Natural killer cell (primary cell): ENCODE data around the gene SLC25A26. TPM values are rescaled to one million over a fixed set of nuclear protein-coding genes. Genes with fewer than 3 reads are reported as not detected.

ENCODE experiments used
- ATAC-seq, 3 donors: fragments of 150-1000 bp in 2 of 3; fragments of 200-7000 bp in 1 of 3; cut with Tn5 transposase; 1 replicate in 1 of 3; 2 replicates in 2 of 3; pipeline ENCODE4 v1.10.0; 2021; ENCODE audit warnings: mild to moderate bottlenecking in 2 of 3, moderate library complexity in 2 of 3
- DNase-seq, 2 donors: peaks; one replicate each; pipeline versions ENCODE4 v3.0.0 to v3.0.0-alpha.2; 2013 to 2021; ENCODE audit warnings: mixed read lengths in 1 of 2
- H3K27ac ChIP-seq: one replicate; pipeline ENCODE4 v1.5.1; 2013; ENCODE audit warnings: mild to moderate bottlenecking, low read length
- H3K27me3 ChIP-seq: one replicate; pipeline ENCODE4 v1.6.1; 2013; ENCODE audit warnings: low read length; ENCODE audit not compliant: control insufficient read depth, insufficient read depth
- H3K36me3 ChIP-seq: one replicate; pipeline ENCODE4 v1.6.1; 2013; ENCODE audit warnings: low read length; ENCODE audit not compliant: control insufficient read depth, insufficient read depth
- H3K4me1 ChIP-seq: one replicate; pipeline ENCODE4 v1.6.1; 2013; ENCODE audit warnings: low read length; ENCODE audit not compliant: control insufficient read depth, insufficient read depth
- H3K4me3 ChIP-seq: one replicate; pipeline ENCODE4 v1.5.1; 2013; ENCODE audit warnings: low read length
- H3K9me3 ChIP-seq: one replicate; pipeline ENCODE4 v1.6.1; 2013; ENCODE audit warnings: low read length; ENCODE audit not compliant: control insufficient read depth, insufficient read depth
- H3K27ac Mint-ChIP-seq, 2 donors: one replicate each; pipeline ENCODE4 v1.8.0; 2022; ENCODE audit warnings: mild to moderate bottlenecking in 2 of 2, mixed read lengths in 2 of 2, moderate library complexity in 1 of 2
- H3K27me3 Mint-ChIP-seq, 2 donors: one replicate each; pipeline ENCODE4 v1.8.0; 2022; ENCODE audit warnings: low read depth in 2 of 2, mixed read lengths in 2 of 2
- H3K36me3 Mint-ChIP-seq: one replicate; pipeline ENCODE4 v1.8.0; 2022; ENCODE audit warnings: mixed read lengths
- H3K4me1 Mint-ChIP-seq, 2 donors: one replicate each; pipeline ENCODE4 v1.8.0; 2022; ENCODE audit warnings: mixed read lengths in 2 of 2
- H3K4me3 Mint-ChIP-seq: one replicate; pipeline ENCODE4 v1.8.0; 2022; ENCODE audit warnings: mild to moderate bottlenecking, moderate library complexity, mixed read lengths
- H3K9me3 Mint-ChIP-seq, 2 donors: one replicate each; pipeline ENCODE4 v1.8.0; 2022; ENCODE audit warnings: mixed read lengths in 2 of 2
- CTCF ChIP-seq: fragments of 200-600 bp; IDR thresholded peaks from one replicate; pipeline ENCODE4 v1.8.0; 2022; ENCODE audit warnings: antibody characterized with exemption
- WGBS: methylation state at CpG from one replicate; pipeline ENCODE4 v1.1.7; 2013; ENCODE audit warnings: missing lambda C conversion rate; ENCODE audit not compliant: insufficient coverage; 5-methylcytosine and 5-hydroxymethylcytosine counted together
- intact Hi-C: fragments of 100-400 bp; cut with micrococcal nuclease; formaldehyde crosslinking; loops from one replicate; pipeline ENCODE4 v1.14.2; 2022
- total RNA-seq, 4 donors: library from RNA; stranded (reverse); fragments of 120-200 nt in 1 of 4; gene quantifications; one replicate each; pipeline versions ENCODE4 v1.2.3 to v1.2.4, GENCODE V29; 2013 to 2022

SLC25A26 gene
- total RNA-seq, 3 donors from 2014 or later (not counting 1 experiment from before 2014, with no cell fraction given) = 18.4 to 23.9 (median 23.3) TPM

- Mint-ChIP-seq H3K27ac (no peak overlapping the region), H3K27me3 (no peaks in the 10 kb centered on the region), H3K4me1 (peaks cover 8 to 9% of the 10 kb centered on the region in 2 donors), H3K36me3 (no peaks in the 10 kb centered on the region), H3K4me3 (no peak overlapping the region), H3K9me3 (no peaks in the 10 kb centered on the region)
- DNase-seq (no peak), ATAC-seq (no peak)
- H3K27me3 ChIP-seq = no peaks in the 10 kb centered on the region
- no peak for TF ChIP-seq CTCF
- H3K4me1 ChIP-seq = no peaks in the 10 kb centered on the region
- no peak overlapping the region for H3K27ac ChIP-seq
- no peaks in the 10 kb centered on the region for H3K9me3 ChIP-seq
- H3K4me3 ChIP-seq = no peak overlapping the region
- WGBS = 95% methylated on average over 4 of the region's 5 CpGs
- intact Hi-C loops = no loop called here
- H3K36me3 ChIP-seq = no peaks in the 10 kb centered on the region
These were observed 194.0 kb downstream of the SLC25A26 start for GRCh38 chr3:66414846-66415245.

GRCh38 chr3:66415867-66416428 is 195.1 kb downstream of the SLC25A26 start:
- ATAC-seq (no peak), DNase-seq (no peak)
- Mint-ChIP-seq H3K27ac (no peak overlapping the region), H3K9me3 (no peaks in the 10 kb centered on the region), H3K4me3 (no peak overlapping the region), H3K4me1 (peaks cover 17 to 18% of the 10 kb centered on the region in 2 donors), H3K27me3 (no peaks in the 10 kb centered on the region), H3K36me3 (no peaks in the 10 kb centered on the region)
- no peaks in the 10 kb centered on the region for H3K27me3 ChIP-seq
- intact Hi-C loops = no loop called here
- H3K4me1 ChIP-seq = no peaks in the 10 kb centered on the region
- H3K9me3 ChIP-seq = peaks cover 4% of the 10 kb centered on the region
- H3K27ac ChIP-seq = no peak overlapping the region
- no peak for TF ChIP-seq CTCF
- H3K36me3 ChIP-seq = no peaks in the 10 kb centered on the region
- 78% methylated on average over 5 of the region's 5 CpGs for WGBS
- H3K4me3 ChIP-seq = no peak overlapping the region

GRCh38 chr3:66416556-66417304 is 195.9 kb downstream of the SLC25A26 start:
- Histone ChIP-seq H3K9me3 (peaks cover 10% of the 10 kb centered on the region), H3K36me3 (no peaks in the 10 kb centered on the region), H3K4me3 (no peak overlapping the region), H3K27me3 (no peaks in the 10 kb centered on the region), H3K27ac (no peak overlapping the region), H3K4me1 (no peaks in the 10 kb centered on the region)
- Mint-ChIP-seq H3K4me1 (peaks cover 17 to 18% of the 10 kb centered on the region in 2 donors), H3K27ac (no peak overlapping the region), H3K9me3 (peaks cover 0 to 2% of the 10 kb centered on the region in 2 donors), H3K4me3 (no peak overlapping the region), H3K36me3 (no peaks in the 10 kb centered on the region), H3K27me3 (no peaks in the 10 kb centered on the region)
- intact Hi-C loops = no loop called here
- 92% methylated on average over 14 of the region's 14 CpGs for WGBS
- DNase-seq = no peak
- no peak for ATAC-seq
- TF ChIP-seq CTCF = no peak
